LNCaP clone FGC (cell line): ENCODE results near the gene TRPM1.

Source experiments
- DNase-seq: peaks from one replicate; pipeline ENCODE4 v3.0.0-alpha.2; 2011; ENCODE audit warnings: low read depth
- H3K4me3 ChIP-seq: 2 replicates; pipeline ENCODE4 v1.5.1; 2011; ENCODE audit warnings: mild to moderate bottlenecking, low read depth, low read length, control low read depth
- CTCF ChIP-seq: IDR thresholded peaks from 2 replicates; pipeline ENCODE4 v1.5.1; 2012; ENCODE audit warnings: mild to moderate bottlenecking; ENCODE audit not compliant: control insufficient read depth, insufficient read depth; ENCODE audit errors: extremely low read depth

Gene TRPM1

GRCh38 chr15:31035610-31036009 lies 65.9 kb downstream of the TRPM1 start:
- TF ChIP-seq CTCF, result no peak
- DNase-seq, result no peak
- H3K4me3 ChIP-seq, result no peak overlapping the region

DNA sequence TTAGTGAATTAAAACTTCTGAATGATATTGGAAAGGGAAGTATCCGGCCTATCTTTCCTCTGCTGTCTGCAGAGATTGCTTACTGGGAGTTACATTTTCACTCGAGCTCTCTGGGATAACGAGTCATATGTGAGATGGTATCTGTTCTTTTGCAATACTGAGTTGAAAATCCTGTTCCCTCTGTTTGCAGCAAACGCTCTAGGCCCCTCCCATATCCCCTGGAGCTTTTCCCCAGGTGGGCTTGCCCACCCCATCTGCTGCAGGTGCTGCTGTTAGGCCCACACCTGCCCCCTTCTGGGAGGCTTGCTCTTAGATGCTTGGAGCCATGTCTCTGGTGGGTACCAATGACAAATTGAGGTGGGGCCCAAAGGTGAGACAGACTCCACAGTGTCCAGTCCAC lies 67.4 kb downstream of the TRPM1 start:
- DNase-seq, result no peak
- no peak overlapping the region for H3K4me3 ChIP-seq
- TF ChIP-seq CTCF, result no peak

- no peak overlapping the region for H3K4me3 ChIP-seq
- TF ChIP-seq CTCF, result no peak
- no peak for DNase-seq
These were observed 68.6 kb downstream of the TRPM1 start for GRCh38 chr15:31032961-31033371.

DNA sequence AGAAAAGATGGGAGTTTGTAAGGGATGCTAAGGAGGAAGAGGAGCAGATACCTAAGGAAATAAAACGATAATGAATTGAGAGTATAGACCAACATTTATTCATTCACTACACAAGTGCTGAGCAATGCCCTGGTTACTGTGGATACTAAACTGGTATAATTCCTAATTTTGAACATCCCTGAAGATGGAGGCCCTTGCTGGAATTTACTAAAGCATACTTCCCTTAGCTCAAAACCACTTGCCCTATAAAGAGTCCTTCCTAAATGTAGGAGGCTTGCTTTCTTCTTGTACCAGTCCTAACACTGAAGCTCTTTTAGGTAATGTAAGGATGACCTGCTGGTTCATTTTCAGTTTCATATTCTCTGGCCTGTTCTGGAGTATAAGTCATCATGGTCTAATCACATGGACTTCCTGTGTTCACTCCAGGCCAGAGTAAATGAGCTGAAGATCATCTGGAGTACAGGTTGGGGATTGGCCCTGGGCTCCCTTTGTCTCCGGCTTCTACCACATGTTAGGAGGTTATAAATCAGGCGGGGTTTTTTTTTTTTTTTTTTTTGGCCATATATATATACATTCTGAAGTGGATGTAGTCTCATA lies 70.0 kb downstream of the TRPM1 start:
- no peak overlapping the region for H3K4me3 ChIP-seq
- DNase-seq, result no peak
- no peak for TF ChIP-seq CTCF

GRCh38 chr15:31027910-31028578 lies 73.5 kb downstream of the TRPM1 start:
- no peak for TF ChIP-seq CTCF
- no peak overlapping the region for H3K4me3 ChIP-seq
- DNase-seq, result no peak

GRCh38 chr15:31025996-31026395 lies 75.5 kb downstream of the TRPM1 start:
- DNase-seq, result no peak
- no peak for TF ChIP-seq CTCF
- no peak overlapping the region for H3K4me3 ChIP-seq

GRCh38 chr15:31024979-31025378 lies 76.5 kb downstream of the TRPM1 start:
- H3K4me3 ChIP-seq, result no peak overlapping the region
- no peak for DNase-seq
- no peak for TF ChIP-seq CTCF
